Measurements from ENCODE around the gene SOX14. TPM values are rescaled to one million over a fixed set of nuclear protein-coding genes. Genes with fewer than 3 reads are reported as not detected.

Gene SOX14
- not detected in 2 replicates for total RNA-seq (2014; rRNA removed; shearing (Covaris generic))
- not detected in 2 replicates for polyA plus RNA-seq (2015; cell fraction: cytosol; rRNA removed)
- polyA plus RNA-seq (2015; cell fraction: nucleus; rRNA removed) = not detected in 2 replicates

DNA sequence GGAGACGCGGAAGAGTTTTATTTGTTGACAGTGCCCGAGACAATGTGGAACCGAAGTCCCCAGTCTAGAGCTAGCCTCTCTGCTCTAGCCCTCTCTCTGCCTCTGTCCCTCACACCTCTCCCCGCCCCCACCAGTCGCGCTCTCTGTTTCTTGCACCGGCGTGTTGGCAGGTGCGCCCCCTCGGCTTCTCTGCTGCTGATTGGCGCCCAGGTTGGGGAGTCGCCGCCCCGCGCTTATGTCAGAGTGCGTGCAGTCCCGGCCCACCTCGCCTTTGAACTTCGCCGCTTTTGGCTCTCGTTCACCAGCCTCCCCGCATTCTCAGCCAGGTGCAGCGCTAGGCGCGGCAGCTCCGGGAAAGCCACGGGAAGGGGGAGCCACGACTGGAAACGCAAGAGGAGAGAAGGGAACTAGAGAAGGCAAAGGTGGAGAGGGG is at the start of gene SOX14:
TSS of gene SOX14 (plus strand) at position 315 of the 433 bp plus-strand sequence. CDS start 470 bp downstream, outside the sequence.
- no peak for DNase-seq (ENCODE audit: low read depth)

DNA sequence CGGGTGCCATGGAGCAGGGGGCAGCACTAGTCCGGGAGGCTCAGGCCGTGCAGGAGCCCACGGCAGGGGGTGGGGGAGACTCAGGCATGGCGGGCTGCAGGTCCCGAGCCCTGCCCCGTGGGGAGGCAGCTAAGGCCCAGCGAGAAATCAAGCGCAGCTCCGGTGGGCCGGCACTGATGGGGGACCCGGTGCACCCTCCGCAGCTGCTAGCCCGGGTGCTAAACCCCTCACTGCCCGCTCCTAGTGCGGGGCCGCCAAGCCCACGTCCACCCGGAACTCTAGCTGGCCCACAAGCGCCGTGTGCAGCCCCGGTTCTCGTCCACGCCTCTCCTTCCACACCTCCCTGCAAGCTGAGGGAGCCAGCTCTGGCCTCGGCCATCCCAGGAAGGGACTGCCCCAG is 49.6 kb upstream of the SOX14 start:
- DNase-seq (ENCODE audit: low read depth) = no peak

DNA sequence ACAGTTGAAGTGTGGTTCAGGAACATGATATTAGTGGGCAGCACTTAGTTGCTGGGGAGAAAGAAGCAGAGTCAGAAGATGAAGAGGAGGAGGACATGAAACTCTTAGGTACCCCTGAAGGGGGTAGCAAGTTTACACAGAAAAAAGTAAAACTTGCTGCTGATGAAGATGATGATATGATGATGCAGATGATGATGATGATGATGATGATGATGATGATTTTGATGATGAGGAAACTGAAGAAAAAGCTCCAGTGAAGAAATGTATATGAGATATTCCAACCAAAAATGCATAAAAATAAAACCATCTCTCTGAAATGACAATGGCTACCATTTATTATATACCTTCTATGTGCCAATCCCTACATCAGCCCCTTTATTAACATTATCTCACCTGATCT is 39.9 kb upstream of the SOX14 start:
- DNase-seq (ENCODE audit: low read depth) = no peak

GRCh38 chr3:137737208-137737607 is 26.9 kb upstream of the SOX14 start:
- DNase-seq (ENCODE audit: low read depth) = no peak

DNA sequence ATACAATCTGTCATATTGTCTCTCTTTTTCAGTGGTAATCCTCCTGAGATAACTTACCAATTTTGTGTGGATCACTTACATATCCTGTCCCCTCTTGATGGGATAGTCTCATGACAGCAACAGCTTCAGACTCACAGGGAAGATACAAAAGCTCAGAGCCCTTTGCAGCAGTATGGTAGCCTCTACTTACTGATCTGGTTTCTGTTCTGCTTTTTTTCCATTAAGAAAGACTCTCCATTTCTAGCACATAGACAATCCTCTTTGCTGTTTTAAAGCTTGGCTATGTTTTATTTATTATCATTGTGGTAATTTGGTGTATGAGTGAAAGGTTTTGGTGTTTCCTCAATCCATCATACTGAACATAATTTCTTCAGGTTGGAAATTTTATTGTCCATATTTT is 25.4 kb upstream of the SOX14 start:
- DNase-seq (ENCODE audit: low read depth) = no peak

GRCh38 chr3:137743608-137744007 is 20.5 kb upstream of the SOX14 start:
- no peak for DNase-seq (ENCODE audit: low read depth)

DNA sequence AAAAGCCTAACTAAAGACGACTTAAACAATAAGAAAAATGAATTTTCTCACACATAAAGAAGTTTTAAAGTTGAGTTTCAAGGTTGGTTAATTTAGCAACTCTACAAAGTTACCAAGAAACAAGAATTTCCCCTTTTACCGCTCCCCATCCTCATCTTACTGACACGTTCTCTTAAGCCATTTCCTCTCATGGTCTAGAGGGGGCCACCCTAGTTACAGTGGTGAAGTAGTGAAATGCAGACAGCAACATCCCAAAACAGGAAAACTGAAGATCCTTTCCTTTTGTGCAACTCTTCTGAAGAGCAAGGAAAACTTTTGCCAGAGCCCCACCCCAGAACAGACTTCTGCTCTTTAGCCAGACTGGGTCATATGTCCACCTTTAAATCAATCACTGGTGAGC is 17.3 kb upstream of the SOX14 start:
- no peak for DNase-seq (ENCODE audit: low read depth)

DNA sequence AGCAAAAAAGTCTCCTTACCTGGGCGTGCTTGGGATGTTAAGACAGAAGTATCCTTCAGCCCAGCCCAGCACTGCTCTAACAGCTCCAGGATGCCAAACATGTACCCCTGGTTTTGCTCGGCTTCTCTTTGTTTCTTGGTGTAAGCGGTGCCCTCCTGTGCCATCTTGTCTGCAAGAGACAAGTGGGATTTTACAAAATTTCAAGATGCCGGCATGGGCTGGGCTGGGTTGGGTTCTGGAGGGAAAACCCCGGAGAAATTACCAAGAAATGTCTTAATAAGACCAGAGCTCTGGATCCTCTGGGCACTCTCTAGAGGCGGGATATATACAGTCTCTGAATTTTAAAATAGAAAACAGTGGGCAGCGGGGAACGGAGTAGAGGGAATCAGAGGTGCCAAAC is 4.6 kb upstream of the SOX14 start:
- DNase-seq (ENCODE audit: low read depth) = no peak

GRCh38 chr3:137760341-137761098 is 3.6 kb upstream of the SOX14 start:
- DNase-seq (ENCODE audit: low read depth) = no peak

DNA sequence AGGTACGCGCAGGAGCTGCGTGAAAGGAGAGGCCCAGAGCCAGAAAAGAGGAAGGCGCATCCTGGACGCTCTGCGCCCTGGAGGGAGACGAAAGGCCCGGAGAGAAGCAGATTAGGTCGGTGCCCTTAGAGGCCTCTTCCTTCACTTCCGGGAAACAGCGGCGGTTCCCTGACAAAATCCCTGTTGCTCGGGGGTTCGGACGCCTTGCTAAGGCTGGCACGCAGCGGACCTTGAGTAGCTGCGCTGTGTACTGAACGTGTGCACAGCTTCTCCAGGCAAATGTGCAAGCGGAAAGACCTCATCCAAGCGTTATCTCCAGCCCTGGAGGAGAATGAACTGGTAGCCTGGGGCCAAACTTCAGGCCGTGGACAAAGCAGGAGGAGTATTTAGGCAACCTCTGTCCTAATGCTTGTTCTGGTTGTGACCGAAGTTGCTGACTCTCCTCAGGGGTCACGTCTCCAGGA is 3.0 kb upstream of the SOX14 start:
- no peak for DNase-seq (ENCODE audit: low read depth)

- DNase-seq (ENCODE audit: low read depth) = no peak
Observed at GRCh38 chr3:137761563-137762503, 2.3 kb upstream of the SOX14 start.

DNA sequence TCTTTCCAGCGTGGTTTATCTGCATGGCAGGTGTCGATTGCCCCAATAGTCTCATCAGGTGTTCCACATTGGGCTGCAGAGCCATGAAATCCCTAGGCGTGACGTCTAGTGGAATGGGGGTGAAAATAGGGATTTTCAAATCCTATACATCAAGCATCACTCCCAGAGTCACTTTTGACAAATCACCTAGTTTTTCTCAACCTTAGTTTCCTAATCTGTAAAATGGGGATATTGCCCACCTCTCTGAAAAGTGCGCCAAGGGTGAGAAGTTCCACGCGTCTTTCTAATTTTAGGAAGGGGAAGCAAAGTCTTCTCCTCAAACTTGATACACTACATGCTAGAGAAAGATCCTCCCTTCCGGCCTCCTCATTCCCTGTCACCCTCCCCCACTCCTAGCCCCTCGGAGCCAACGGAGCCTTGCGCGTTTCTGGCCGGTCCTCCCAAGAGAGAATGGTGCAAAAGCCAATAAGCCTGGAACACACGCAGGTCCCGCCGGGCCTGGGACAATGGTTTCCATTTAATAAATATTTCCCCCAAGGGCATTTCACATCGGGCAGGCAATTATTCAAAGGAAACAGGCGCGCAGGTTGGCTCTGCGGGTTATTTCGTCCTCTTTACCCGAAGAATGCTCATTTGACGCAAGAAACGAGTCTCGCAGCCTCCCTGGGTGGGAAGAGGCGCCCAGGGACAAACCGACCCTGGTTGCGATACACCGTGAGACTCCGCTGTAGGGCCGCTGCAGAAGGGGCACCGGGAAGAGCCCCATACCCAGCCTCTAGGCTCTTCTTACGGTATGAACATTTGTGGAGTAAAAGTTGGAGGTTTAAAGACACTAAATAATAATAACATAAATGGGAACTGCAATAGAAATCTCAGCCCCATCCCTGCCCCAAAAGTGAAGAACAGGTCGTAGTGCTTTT is 1.2 kb upstream of the SOX14 start:
- DNase-seq (ENCODE audit: low read depth) = no peak

DNA sequence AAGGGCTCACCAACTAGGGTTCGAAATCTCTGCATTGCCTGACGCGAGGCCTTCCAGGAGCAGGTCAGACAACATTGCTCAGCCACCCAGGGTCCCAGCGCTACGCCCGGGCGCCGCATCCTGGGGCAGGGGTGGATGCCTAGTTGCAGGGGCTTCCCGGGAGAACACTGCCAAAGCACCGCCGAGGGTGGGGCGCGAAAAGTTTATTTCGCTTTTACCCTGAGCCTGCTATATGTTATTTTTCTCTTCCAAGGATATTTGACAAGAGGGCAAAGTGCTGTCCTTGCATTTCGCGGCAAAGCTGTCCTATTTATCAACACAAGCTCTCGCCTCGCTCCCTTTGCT is 549 bp upstream of the SOX14 start:
- no peak for DNase-seq (ENCODE audit: low read depth)

GRCh38 chr3:137764563-137765309 is 621 bp downstream of the SOX14 start:
- no peak for DNase-seq (ENCODE audit: low read depth)

GRCh38 chr3:137765310-137766033 is 1.4 kb downstream of the SOX14 start:
- DNase-seq (ENCODE audit: low read depth) = no peak

- no peak for DNase-seq (ENCODE audit: low read depth)
Observed at GRCh38 chr3:137766041-137766875, 2.1 kb downstream of the SOX14 start.

DNA sequence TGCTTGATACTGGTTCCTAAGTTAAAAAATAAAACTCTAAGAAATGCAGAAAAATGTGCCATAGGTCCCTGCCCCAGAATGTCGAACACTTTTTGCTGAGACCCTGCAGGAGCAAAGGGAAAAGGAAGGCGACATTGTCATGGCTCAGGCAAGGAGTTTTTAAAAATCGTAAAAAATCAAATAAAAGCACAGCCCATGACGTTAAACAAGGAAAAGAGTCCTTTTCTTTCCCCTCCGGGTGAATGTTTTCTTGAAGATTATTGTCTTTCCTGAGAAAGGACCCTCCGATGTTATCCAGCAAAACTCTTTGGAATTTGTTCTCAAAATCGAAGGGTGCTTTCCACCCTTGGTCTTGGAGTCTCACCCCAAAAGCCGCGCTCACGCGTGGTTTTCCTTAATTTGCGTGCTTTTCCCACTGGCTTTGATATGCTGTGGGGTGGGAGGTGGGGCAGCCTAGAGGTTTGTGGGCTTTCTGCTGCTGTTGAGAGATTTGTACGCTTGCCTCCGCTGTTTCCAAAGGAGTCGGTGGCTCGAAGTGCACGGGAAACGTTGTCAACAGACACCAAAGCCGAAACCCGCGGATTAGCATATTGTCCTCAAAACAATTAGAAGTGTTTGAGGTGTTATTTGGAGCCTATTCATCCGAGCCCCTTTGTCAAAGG is 2.9 kb downstream of the SOX14 start:
- DNase-seq (ENCODE audit: low read depth) = no peak

All from HT1080 (cell line).